Lower leg skin (tissue), 3 donors: Measurements from ENCODE around the gene DDX55.

Experiments
- CTCF ChIP-seq, 3 donors: fragments of 450-650 bp; IDR thresholded peaks; one replicate each; pipeline ENCODE4 v1.5.1; 2016; ENCODE audit warnings: antibody characterized with exemption in 3 of 3, mild to moderate bottlenecking in 3 of 3, moderate library complexity in 2 of 3
- POLR2A ChIP-seq, 2 donors: fragments of 450-650 bp; IDR thresholded peaks; one replicate each; pipeline ENCODE4 v1.6.1; 2016 to 2017; ENCODE audit warnings: antibody characterized with exemption in 2 of 2, mild to moderate bottlenecking in 1 of 2, moderate library complexity in 1 of 2

GRCh38 chr12:123614110-123614509 lies 12.2 kb downstream of the DDX55 start:
- TF ChIP-seq CTCF (IDR thresholded peaks at IDR 0.05) (no peak), POLR2A (IDR thresholded peaks at IDR 0.05) (no peak)
